ENCODE measurements around the gene RALGAPA1.
A peak's percentile ranks its signal among the peaks of the same experiment; 100 is the strongest.
"Not testable (repeated sequence)": the region's sequence is repeated elsewhere in the genome, so short reads cannot be mapped to it uniquely, and the experiment has no call there.

The RALGAPA1 gene

DNA sequence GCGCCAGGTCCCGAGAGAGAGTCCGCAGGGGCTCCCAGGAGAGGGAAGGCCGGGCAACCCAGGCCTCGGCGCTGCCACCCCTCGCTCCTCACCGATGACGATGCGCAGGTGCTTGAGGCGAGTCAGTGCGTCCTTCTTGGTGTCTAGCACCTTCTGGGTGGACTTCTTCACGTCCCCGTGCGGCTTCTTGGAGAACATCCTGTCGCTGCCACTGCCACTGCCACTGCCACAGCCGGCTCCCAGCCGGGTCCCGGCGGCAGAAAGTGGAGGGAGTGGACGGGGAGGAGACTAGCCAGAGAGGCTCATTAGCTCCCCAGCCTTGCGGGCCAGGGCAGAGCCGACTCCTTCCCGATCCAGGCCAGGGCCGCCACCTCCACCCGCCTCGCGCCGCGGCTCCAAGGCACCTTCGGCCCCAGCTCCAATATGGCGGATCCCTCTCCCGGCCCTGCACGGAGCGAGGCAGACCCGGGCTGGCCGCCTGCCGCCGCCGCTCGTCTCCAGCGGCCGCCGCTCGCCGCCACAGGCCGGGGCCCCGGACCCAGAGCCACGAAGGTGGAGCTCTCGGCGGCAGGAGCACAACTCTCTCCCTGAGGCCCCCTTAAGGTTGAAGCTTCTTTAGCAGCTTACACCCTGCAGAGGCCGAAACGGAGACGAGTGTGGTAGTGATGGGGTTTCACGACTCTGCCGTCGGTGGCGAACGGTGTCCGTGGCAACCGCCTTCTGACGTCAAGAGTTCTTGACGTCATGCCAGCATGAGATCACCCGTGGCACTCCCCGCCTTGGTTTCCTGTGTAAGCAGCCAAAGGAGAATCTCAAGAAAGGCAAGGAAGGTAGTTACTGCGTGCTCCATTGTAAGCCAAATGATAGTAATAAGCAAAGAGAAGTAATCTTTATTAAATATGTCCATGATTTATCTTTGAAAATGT lies at the start of gene RALGAPA1:
TSS of gene RALGAPA1 (minus strand) at position 658 of the 926 bp plus-strand sequence. CDS start at position 198, 460 bp downstream.
- peak; percentile 98 for DNase-seq

DNA sequence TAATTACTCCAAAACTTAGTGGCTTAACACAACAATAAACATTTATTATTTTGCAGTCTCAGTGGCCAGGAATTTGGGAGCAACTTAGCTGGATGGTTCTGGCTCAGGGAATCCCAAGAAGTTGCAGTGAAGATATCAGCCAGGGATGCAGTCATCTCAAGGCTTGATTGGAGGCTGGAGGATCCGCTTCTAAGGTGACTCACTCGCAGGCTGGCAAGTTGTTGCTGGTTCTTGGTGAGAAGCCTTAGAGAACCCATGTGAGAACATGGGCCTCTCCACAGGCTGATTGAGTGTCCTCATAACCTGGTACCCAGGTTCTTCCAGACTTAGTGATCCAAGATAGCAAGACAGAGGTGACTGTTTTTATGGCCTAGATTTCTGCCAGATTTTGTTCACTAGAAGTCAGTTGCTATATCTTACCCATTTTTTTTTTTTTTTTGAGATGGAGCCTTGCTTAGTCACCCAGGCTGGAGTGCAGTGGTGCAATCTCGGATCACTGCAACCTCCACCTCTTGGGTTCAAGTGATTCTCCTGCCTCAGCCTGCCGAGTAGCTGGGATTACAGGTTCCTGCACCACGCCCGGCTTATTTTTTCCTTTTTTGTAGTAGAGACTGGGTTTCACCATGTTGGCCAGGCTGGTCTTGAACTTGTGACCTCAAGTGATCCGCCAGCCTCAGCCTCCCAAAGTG lies 49.6 kb upstream of the RALGAPA1 start:
- no peak for DNase-seq

DNA sequence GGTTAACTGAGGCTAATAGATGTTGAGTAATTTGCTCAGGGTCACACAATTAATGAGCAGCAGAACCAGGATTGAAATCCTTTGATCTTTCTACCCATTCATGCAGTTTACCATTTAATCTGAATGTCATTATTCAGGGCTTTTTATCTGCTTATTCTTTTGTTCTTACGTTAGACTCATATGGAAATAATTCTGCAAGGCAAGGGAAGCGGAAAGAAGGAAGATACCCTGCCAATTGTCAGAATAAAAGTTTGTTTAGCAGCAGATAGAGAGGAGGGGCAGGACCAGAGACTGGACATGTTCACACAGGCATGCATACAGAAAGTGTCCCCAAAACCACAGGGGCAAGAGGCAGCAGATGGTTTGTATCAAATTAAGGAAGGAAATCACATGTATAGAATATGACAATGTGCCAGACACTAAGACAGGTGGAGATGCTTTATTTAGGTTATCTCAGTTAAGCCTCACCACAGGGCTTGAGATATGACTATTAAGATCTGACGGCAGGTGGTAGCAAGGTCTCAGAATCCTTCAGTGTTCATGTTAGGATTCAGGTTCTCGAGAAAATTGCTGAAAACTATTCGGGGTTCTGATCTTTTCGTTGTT lies 46.9 kb upstream of the RALGAPA1 start:
- DNase-seq = no peak

DNA sequence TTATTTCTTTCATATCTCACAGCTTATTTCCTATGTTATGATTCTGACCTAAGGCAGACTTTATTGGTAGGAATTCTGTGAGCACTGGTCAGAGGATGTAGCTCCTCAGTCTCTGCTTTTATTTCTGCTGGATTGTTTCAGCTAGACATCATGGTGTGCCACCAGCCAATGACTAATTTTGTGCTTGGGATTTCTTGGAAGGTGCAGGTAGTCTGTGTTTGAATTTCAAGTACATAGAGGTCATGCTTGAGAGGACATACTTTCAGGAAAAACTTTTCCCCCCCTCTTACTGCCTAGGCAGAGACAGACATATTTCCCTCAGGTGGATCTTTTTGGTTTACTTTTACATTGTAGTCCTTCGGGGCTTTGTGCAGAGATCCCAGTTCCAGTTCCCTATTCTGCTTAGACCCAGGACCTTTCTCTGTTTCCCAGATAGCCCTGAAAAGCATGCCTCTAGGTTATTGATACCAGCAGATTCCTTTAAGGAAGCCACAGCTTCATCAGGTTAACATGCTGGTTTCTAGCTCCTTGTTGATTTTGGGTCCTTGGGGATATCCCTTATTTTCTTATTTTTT lies 45.7 kb upstream of the RALGAPA1 start:
- no peak for DNase-seq

DNA sequence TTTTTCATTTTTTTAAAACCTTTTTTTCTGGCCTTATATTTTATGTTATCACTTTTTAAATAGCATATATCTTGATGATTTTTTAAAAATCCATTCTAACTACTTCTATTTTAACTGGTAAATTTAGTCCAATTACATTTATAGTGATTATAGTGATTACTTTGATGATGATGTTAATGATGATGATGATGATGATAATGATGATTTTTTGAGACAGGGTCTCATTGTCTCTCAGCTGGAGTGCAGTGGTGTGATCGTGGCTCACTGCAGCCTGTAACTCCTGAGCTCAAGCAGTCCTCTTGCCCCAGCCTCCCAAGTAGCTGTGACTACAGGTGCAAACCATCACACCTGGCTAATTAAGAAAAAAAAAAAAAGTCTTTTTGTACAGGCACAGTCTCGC lies 44.1 kb upstream of the RALGAPA1 start:
- DNase-seq = no peak

DNA sequence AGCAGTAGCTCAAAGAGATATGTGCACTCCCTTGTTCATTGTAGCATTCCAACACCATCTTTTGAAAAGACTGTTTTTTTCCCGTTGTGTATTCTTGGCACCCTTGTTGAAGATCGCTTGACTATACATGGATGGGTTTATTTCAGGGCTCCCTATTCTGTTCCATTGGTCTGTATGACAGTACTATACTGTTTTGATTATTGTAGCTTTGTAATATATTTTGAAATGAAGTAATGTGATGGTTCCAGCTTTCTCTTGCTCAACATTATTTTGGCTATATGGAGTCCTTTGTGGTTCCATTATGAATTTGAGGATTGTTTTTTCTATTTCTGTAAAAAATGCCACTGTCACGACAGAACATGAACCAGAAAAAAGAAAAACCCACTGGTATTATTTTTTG lies 42.7 kb upstream of the RALGAPA1 start:
- DNase-seq = no peak

DNA sequence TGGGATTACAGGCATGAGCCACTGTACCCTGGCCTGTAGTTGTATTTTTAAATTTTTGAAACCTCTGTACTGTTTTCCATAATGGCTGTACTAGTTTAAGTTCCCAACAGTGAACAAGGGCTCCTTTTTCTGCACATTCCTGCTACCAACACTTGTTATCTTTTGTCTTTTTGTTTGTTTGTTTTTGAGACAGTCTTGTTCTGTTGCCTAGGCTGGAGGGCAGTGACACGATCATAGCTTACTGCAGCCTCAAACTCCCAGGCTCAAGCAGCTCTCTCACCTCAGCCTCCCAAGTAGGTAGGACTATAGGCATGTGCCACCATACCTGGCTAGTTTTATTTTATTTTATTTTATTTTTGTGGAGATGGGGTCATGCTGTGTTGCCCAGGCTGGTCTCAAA lies 40.0 kb upstream of the RALGAPA1 start:
- no peak for DNase-seq

DNA sequence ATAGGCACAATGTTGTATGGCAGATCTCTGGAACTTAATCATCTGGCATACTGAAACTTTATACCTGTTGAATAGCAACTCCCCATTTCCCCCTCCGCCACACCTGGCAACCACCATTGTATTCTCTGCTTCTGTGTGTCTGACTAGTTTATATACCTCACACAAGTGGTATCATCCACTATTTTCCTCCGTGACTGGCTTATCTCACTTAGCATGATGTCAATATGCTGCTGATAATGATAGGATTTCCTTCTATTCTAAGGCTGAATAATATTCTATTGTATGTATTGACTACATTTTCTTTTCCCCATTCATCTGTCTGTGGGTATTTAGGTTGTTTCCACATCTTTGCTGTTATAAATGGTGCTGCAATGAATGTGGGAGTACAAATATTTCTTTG lies 38.5 kb upstream of the RALGAPA1 start:
- no peak for DNase-seq

DNA sequence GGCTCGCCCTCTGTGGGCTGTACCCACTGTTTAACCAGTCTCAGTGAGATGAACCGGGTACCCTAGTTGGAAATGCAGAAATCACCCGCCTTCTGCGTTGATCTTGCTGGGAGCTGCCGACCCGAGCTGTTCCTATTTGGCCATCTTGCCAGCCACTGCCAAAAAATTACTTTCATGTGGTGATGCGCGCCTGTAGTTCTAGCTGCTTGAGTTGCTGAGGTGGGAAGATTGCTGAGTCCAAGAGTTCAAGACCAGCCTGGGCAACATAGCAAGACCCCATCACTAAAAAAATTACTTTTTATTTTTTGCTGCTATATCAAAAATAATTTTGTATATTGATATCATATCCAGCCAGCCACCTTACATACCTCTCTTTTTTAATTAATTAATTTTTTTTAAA lies 35.4 kb upstream of the RALGAPA1 start:
- DNase-seq = no peak

DNA sequence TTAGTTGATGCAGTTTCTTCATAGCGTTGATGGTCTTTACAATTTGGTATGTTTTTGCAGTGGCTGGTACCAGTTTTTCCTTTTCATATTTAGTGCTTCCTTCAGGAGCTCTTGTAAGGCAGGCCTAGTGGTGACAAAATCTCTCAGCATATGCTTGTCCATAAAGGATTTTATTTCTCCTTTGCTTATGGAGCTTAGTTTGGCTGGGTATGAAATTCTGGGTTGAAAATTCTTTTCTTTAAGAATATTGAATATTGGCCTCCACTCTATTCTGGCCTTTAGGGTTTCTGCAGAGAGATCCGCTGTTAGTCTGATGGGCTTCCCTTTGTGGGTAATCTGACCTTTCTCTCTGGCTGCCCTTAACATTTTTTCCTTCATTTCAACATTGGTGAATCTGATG lies 33.1 kb upstream of the RALGAPA1 start:
- DNase-seq = not testable (repeated sequence)

DNA sequence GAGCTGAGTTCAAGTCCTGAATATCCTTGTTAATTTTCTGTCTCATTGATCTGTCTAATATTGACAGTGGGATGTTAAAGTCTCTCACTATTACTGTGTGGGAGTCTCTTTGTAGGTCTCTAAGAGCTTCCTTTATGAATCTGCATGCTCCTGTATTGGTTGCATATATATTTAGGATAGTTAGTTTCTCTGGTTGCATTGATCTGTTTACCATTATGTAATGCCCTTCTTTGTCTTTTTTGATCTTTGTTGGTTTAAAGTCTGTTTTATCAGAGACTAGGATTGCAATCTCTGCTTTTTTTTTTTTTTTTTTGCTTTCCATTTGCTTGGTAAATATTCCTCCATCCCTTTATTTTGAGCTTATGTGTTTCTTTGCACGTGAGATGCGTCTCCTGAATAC lies 32.6 kb upstream of the RALGAPA1 start:
- DNase-seq = not testable (repeated sequence)

DNA sequence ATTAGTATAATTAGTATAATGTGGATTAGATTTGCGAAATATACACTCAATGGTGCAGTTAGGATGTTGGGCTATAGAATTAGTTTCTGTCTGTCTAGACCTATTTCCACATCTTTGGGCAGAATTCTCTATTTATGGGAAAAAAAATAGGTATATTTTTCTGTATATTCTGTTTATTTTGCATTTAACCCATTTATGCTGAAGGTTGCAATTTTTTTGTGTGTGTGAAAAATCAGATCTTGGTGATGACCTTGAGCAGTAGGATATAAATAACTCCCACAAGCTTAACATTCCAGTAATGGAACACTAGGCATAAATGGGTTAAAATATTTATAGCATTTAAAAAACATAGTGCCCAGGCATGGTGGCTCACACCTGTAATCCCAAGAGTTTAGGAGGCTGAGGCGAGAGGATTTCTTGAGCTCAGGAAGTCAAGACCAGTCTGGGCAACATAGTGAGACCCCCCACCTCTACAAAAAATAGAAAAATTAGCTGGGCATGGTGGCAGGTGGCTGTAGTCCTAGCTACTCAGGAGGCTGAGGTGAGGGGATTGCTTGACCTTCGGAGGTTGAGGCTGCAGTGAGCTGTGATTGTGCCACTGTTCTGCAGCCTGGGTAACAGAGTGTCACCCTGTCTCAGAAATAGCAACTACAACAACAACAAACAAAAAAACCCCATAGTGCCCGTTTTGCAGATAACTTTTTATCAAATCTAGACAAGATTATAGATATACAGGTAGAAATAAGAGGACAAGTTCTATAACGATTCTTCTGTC lies 26.3 kb upstream of the RALGAPA1 start:
- no peak for DNase-seq

DNA sequence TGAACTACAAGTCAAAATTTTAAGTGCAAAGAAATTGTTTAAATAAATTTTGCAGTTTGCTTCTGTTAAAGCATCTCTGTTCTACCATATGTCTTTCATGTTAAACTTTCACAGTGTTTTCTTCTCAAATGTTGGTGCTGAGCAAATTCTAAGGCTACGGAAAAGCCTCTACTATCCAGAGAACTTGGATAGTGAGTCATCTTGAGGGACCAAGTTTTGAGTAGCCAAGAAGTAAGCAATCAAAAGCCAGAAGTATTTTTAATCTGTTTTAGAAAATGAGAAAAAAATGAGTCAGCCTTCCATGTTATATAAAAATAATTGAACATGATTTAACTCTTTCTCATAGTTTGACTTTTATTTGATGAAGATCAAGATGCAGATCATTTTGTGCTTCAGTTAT lies 20.4 kb upstream of the RALGAPA1 start:
- DNase-seq = no peak

DNA sequence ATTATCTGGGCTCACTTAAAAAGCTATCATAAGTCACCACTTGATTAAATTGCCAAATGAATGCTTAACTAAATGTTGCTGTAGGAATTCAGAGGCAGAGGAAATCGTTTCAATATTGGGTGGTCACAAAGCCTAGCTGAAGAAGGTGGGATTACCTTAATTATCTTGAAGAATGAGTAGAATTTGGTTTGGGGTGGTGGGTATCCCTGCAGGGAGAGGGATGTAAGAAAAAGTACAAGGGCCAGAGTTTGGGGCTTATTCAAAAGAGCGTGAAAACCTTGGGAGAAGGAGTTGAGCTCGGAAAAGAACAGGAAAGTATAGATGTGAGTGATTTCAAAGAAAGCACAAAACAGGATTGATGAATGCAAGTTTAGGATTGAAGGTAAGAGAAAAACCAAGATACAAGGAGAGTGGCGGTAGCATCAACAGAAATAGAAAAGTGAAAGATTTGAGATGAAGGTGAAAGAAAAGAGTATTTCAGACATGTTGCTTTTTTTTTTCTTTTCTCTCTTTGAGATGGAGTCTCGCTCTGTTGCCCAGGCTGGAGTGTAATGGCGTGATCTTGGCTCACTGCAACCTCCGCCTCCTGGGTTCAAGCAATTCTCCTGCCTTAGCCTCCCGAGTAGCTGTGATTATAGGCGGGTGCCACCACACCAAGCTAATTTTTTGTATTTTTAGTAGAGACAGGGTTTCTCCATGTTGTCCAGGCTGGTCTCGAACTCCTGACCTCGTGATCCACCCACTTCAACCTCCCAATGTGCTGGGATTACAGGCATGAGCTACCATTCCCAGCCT lies 18.8 kb upstream of the RALGAPA1 start:
- no peak for DNase-seq

DNA sequence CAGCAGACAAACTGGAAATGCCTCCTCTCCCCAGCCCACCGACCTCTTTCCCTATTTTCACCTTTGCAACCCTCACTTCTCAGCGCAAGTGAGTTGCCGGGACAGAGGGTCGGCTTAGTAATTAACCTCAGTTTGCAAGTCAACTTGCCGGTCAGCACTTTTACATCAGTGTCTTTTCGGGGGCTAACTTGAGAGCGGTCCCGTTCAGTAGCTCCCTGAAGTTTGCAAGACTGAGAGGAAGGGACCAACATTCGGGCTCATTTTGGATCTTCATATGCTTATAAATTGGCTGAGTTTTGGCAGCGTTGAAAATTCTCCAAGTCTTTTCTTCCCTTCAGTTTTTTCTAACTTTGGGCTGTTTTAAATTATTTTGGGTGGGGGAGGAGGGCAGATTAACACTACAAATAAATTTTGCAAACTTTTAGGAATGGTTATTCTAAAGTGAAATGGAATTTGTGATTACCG lies 17.9 kb upstream of the RALGAPA1 start:
- no peak for DNase-seq

DNA sequence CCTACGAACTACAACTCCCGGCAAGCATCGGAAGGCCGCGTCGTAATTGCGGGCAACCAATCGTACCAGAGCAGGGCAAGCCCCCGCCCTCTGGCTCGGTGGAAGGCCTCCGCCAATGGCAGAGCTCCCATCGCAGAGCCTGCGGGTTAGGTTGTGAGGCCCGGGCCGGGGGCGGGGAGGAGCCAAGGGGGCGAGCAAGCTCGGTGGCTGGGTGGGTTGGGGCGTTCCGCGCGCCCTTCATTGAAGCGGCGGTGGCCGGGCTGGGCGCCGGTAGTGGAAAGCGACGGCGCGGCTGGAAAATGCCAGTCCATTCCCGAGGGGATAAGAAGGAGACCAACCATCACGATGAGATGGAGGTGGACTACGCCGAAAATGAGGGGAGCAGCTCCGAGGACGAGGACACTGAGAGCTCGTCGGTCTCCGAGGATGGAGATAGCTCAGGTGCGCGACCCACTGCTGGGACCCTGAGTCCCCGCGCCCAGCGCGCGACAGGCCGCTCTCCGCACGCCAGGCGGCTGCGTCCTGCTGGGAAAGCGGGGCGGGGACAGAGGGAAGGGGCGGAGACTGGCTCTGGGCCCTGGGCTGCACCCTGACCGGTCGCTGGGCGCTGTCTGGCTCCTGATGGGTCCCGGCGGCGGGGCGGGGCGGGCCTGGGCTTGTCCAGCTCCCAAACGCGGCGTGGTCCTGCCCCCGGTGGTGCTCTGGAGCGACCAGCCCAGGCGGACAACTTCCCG lies 17.3 kb upstream of the RALGAPA1 start, which contains the start of gene BRMS1L:
TSS of gene BRMS1L (plus strand) at position 121 of the 734 bp plus-strand sequence. CDS start at position 300, 179 bp downstream.
- peak; percentile 100 for DNase-seq

DNA sequence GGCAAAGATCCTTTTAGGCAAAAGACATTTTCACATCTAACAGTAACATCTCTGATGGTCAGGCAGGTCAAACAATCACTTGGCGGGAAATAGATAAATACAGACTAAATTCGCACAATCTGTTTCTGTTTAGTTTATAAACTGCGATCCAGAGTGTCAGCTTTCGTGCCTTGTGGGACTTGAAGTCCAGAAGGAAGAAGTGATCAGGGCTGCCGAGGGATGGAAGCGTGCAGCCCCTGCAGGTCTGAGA lies 16.8 kb upstream of the RALGAPA1 start:
- no peak for DNase-seq

DNA sequence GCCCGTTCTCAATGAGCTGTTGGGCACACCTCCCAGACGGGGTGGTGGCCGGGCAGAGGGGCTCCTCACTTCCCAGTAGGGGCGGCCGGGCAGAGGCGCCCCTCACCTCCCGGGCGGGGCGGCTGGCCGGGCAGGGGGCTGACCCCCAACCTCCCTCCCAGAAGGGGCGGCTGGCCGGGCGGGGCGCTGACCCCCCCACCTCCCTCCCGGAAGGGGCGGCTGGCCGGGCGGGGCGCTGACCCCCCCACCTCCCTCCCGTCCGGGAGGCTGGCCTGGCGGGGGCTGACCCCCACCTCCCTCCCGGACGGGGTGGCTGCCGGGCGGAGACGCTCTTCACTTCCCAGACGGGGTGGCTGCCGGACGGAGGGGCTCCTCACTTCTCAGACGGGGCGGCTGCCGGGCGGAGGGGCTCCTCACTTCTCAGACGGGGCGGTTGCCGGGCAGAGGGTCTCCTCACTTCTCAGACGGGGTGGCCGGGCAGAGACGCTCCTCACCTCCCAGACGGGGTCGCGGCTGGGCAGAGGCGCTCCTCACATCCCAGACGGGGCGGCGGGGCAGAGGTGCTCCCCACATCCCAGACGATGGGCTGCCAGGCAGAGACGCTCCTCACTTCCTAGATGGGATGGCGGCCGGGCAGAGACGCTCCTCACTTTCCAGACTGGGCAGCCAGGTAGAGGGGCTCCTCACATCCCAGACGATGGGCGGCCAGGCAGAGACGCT lies 15.5 kb upstream of the RALGAPA1 start:
- not testable (repeated sequence) for DNase-seq

DNA sequence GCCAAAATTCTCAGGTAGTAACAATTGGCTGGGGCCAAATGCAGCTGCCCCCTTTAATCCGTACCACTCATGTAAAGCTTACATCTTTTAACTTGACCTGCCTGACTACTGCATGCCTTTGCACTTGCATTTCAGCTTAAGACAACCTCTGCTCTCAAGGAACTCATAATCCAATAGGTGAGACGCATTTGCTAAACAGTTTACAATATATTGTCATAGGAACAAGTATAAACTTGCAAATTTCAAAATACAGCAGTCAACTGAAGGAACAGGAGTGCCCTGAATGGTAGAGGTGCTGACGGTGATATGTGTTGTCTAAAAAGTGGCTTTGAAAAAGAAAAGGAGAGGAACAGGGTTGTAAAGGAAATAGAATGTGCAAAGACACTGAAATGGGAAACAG lies 13.4 kb upstream of the RALGAPA1 start:
- DNase-seq = no peak
